HG02884 (cell line): Measurements from ENCODE around the gene UHRF1.

Experiments used
- ATAC-seq: cut with Tn5 transposase; IDR thresholded peaks from one replicate; pipeline ENCODE4 v1.9.1; 2021; ENCODE audit warnings: mild to moderate bottlenecking, moderate library complexity; ENCODE audit not compliant: unreplicated experiment

The UHRF1 gene

DNA sequence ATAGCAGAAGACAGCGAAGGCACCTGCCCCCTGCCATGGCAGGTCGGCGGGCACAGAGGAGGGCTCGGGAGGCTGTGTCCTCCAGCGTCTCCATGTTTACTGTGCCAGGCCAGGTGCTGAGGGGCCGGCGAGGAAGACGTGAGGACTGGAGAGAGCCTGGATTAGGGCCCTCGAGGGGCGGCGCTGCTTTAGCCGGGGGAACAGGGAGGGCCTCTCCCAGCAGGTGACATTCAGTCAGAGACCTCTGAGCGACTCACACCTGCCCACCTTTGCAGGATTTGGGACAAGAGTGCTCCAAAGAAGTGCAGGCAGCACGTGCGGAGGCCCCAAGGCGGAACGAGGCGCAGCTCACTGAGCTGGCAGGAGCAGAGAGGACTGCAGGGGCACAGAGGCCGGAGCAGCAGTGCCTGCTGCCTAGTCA, 77.2 kb downstream of the UHRF1 start:
- ATAC-seq = no peak

DNA sequence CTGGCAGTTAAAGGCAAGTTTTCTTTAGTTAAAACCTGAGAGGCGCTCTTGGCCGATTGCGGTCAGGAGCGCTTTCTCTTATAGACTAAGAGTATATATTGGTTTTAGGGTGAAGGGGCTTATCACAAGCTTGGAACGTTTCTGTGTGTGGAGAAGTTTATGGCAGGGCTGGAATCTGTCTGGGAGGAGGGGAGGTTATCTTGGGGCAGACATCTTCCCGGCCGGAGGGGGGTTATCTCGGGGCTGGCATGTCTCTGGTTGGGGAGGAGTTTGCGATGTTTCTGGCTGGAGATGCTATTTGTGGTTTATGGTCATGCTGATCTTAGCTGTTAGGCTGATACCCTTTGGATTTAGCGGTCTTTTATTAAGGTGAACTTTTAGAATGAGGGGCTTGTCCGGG, 78.0 kb downstream of the UHRF1 start:
- ATAC-seq = no peak

DNA sequence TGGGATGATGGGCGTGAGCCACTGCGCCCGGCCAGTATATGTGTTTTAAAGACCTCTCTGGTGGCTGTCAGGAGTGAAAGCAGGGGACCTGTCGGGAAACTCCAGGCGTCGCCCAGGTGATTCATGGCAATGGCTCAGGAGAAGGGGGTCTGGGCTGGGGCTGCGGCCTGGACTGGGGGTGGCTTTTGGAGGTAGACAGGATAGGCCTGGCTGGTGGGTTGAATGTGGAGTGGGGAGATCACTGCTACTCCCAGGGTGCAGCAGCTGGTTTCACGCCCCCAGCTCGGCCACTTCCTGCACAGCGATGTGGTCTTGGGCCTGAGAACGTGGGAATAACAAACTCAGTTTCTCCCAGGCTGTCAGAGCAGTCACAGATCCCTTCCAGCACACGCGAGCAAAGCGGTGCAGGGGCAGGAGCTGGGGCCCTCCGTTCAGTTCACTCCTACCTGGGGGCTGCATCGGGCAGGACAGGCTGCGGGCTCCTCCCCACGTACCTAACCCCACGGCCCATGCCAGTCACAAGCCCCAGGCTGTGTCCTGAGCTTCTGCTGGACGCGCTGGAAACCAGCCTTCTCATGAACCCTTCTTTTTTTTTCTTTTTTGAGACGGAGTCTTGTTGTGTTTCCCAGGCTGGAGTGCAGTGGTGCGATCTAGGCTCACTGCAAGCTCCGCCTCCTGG, 78.5 kb downstream of the UHRF1 start:
- ATAC-seq = no peak

DNA sequence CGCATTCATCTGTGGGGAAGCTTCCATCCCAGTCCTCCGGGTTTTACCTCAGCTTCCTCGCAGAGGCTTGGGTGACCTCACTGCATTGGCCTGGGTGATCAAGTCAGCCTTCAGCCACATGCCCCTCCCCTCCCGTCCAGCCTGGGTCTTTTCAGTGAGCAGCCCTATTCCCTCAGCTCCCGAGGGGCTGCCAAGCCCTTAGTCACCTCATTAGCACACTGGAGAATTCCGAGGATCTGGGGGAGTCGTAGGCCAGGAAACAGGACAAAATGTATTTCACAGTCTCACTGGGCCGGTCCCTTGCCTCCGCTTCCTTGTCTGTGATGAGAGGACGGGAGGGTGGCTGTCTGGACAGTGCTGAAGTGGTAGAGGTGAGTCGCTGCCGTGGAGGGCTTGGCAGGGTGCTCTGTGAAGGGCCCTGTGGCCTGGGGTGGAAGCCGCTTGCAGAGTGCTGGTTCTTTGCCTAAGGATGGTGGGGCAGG, 79.5 kb downstream of the UHRF1 start:
- no peak for ATAC-seq

DNA sequence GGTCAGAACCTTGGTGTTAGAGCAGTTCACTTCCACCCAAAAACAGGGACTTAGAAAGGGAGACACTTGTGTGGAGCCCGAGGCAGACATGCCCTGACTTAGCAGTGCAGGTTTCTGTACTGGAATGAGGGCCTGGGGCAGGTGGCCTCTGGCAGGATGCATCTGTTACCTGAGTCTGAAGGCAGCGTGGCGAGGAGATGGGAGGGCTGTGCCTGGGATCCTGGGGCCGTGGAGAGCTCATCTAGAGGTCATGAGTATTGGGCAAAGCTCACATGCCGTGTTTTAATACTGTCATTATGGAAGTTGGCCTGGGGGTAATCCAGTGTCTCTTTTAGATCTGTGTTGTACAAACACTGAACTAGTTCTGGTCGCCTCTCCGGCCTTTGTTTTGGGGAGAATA, 81.0 kb downstream of the UHRF1 start:
- no peak for ATAC-seq

DNA sequence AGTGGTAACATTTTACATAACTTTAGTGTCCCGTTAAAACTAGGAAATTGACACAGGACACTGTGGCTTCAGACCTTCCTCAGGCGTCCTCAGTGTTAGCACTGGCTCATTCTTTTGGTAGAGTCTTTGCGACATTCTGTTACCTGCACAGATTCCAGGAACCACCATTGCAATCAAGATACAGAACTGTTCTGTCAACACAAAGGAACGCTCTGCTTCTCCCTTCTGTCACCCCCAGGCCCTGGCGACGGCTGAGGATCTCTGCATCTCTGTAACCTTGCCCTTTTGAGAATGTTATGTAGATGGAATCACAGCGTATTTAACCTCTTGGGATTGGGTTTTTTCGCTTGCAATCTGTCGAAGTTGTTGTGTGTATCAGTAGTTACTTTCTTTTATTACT, 82.2 kb downstream of the UHRF1 start:
- no peak for ATAC-seq

DNA sequence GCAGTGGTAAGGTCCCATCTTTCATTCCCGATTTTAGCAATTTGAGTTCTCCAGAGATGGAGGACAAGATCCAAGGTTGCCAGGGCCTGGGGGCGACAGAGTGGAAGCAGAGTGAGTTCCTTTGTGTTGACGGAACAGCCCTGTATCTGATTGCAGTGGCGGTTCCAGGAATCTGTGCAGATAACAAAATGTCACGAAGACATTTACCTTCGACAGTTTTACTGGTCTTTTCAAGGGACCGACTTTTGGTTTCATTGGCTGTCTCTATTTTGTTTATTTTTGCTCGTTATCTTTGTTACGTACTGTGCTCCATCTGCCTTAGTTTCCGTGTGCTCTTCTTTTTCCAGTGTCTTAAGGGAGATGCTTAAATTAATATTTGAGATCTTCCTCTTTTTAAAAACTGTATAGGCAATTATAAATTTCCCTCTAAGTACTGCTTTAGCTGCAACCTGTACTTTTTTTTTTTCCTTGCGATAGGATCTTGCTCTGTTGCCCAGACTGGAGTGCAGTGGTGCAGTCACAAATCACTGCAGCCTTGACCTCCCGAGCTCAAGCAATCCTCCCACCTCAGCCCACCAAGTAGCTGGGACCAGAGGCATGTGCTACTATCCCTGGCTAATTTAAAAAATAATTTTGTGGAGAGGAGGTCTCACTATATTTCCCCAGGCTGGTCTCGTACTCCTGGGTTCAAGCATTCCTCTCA, 82.8 kb downstream of the UHRF1 start:
- no peak for ATAC-seq

DNA sequence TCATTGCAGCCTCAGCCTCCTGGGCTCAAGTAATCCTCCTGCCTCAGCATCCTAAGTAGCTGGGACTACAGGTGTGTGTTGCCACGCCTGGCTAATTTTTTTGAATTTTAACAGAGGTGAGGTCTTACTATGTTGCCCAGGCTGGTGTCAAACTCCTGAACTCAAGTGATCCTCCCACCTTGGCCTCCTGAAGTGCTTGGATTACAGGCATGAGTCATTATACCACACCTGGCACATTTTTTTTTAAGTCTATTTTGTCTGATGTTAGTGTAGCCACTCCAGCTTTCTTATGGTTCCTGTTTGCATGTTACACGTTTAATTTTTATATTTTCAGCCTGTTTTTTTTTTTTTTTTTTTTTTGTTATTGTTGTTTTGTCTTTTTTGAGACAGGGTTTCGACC, 84.4 kb downstream of the UHRF1 start:
- no peak for ATAC-seq

DNA sequence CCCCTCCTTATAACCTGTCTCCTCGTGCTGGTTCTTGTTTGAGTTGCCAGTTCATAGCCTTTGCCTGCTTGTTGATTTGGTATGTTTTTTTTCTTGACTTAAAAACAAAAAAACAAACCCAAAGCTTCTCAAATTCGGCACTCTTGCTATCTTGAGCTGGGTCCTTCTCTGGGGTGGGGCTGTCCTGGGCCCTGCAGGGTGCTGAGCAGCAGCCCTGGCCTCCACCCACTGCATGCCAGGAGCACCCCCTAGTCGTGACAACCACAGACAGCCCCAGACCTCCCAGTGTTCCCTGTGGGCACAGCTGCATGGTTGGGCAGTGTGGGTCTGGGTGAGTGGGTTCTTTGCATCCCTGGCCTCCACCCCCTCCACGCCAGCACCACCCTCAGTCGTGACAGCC, 87.4 kb downstream of the UHRF1 start:
- ATAC-seq = no peak

DNA sequence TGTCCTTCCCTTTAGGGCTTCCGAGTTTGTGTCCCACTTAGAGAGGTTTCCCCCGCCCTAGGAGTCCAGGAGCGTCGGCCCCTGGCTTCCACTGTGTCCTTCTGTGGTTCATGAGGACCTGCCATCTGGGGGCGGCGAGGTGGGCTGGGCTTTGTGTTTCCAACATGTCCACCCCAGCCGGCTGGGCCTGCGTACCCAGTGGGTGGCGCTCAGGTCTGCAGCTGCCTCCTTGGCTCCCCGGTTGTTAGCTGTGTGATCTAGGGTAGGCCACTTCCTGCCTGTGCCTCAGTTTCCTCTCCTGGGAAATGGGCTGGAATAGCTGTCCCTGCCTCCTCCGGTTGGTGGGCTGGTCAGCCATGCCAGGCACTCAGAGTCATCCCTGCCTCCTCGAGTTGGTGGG, 88.0 kb downstream of the UHRF1 start:
- no peak for ATAC-seq

DNA sequence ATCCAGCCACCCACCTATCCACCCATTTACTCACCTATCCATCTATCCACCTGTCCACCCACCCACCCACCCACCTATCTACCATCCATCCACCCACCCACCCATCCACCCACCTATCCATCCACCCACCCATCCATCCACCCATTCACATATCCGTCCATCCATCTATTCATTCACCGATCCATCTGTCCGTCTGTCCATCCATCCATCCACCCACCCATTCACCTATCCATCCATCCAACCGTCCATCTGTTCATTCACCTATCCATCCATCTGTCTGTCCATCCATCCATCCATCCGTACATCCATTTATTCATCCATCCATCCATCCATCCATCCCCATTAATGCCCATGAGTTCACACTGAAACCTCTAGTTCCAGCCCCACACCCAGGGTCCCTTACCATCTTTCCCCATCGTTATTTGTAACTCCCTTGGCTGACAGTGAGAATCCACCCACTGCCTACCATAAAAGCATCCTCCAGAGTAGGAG, 90.9 kb downstream of the UHRF1 start:
- no peak for ATAC-seq

DNA sequence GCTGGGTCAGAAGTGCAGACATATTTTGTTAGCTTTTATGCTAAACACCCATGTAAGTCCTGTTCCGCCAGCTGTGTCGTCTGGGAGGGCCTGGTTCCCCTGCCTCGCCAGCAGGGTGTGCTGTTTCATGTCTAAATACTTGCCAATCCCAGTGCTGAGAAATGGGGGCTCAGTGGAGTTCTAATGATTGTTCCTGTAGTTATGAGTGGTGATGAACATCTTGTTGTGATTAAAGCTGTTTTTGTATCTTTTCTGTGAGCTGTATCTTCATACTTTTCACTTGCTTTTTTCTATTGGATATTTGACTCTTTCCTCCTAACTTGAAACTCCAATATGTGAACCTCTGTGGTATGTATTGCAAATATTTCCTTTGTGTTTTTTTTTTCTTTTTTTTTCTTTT, 92.3 kb downstream of the UHRF1 start:
- ATAC-seq = no peak

DNA sequence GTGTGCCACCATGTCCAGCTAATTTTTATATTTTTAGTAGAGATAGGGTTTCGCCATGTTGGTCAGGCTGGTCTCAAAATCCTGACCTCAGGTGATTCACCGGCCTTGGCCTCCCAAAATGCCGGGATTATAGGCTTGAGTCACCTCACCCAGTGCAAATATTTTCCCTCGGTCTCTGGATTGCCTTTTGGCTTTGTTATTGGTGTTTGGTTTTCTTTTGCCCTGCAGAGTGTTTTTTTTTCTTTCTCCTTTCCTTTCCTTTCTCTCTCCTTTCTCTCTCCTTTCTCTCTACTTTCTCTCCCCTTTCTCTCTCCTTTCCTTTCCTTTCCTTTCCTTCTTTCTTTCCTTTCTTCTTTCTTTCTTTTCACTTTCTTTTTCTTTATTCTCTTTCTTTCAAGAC, 92.8 kb downstream of the UHRF1 start:
- no peak for ATAC-seq

DNA sequence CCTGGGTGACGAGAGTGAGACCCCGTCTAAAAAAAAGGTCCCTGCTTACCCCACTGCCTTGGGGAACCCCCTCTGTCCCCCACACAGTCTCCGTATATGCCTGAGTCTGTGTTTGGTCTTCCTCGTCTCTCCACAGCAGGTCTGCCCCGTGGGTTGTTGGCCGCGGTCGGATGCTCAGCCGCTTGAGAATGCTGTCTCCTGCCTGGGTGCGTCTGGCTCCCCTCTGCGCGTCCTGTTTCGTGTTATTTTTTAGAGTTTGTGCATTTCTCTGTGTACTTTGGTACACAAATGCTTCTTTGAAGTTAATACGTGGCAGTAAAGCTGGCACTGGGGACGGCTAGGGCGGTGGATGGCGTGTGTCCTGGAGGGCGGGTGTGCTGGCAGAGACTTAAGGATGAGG, 94.5 kb downstream of the UHRF1 start:
- ATAC-seq = no peak

DNA sequence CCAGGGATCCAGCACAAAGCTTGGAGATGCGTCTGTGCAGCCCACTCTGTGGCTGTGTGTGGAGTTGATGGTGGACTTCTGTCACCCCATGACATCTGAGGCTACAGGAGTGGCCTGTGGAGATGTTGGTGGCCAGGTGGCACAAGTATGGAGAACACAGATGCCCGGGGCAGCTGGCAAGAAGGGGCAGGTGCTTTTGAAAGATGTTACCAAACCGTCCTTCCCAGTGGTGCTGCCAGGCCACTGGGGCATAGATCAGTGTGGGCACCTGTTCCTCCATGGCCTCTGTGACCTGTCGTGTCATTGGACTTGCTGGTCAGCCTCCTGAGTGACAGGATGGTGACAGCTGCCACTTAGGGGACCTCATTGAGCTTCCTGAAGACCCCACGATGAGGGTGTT, 95.8 kb downstream of the UHRF1 start:
- ATAC-seq = no peak

DNA sequence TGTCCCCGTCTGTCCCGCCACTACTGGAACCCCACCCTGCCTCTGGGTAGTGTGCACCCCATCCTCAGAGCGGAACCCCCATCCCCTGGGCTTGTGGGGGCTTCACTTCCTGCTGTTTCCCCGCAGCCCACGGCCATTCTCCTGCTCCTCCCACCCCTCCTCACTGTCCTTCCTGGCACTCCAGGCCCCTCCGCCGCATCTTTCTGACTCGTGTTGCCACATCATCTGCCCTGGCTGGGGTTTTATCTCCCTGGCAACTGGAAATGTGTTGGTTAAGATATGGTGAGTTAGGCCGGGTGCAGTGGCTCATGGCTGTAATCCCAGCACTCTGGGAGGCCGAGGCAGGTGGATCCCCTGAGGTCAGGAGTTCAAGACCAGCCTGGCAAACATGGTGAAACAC, 96.9 kb downstream of the UHRF1 start:
- ATAC-seq = no peak

DNA sequence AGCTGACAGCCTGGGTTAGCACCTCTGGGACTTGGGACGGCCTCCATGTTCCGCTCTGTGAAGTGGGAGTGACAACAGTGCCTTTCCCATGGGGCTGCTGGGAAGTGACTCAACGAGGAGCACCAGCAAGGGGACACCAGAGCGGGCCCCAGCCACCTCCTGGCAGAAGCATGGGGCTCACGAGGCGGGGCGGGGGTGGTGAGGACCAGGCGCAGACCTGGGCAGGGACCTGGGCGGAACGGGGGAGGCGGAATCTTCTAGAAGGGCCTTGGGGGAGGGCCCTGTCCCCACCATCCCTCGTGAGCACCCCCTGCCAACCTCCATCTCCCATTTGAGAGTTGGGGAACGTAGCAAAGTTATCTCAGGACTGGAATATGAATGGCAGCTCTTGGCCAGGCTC, 97.5 kb downstream of the UHRF1 start:
- no peak for ATAC-seq
